Stomach smooth muscle (tissue), 2 donors: Measurements from ENCODE around the gene RNF128.
A peak's percentile ranks its signal among the peaks of the same experiment; 100 is the strongest.

Experiments used
- H3K27ac ChIP-seq: one replicate; pipeline ENCODE4 v1.7.0; 2013; ENCODE audit warnings: mild to moderate bottlenecking, low read length, inconsistent platforms
- H3K27me3 ChIP-seq, 2 donors: one replicate each; pipeline ENCODE4 v1.7.0; 2013; ENCODE audit warnings: low read length in 2 of 2; ENCODE audit not compliant: insufficient read depth in 2 of 2, control insufficient read depth in 1 of 2
- H3K36me3 ChIP-seq, 2 donors: one replicate each; pipeline ENCODE4 v1.7.0; 2013; ENCODE audit warnings: low read length in 2 of 2; ENCODE audit not compliant: control insufficient read depth in 2 of 2, insufficient read depth in 2 of 2
- H3K4me1 ChIP-seq: one replicate; pipeline ENCODE4 v1.7.0; 2013; ENCODE audit warnings: low read length; ENCODE audit not compliant: control insufficient read depth, insufficient read depth
- H3K4me3 ChIP-seq, 2 donors: one replicate each; pipeline ENCODE4 v1.7.0; 2013; ENCODE audit warnings: low read length in 2 of 2
- H3K9ac ChIP-seq, 2 donors: one replicate each; pipeline ENCODE4 v1.7.0; 2013; ENCODE audit warnings: low read length in 2 of 2, mild to moderate bottlenecking in 1 of 2
- H3K9me3 ChIP-seq, 2 donors: one replicate each; pipeline ENCODE4 v1.7.0; 2013; ENCODE audit warnings: low read length in 2 of 2; ENCODE audit not compliant: control insufficient read depth in 2 of 2
- donor health status: healthy.
- donor health status: Pancreatic carcinoma.

RNF128 gene

GRCh38 chrX:106711375-106711774, 15.1 kb upstream of the RNF128 start:
- H3K36me3 ChIP-seq, result no peaks in the 10 kb centered on the region
- H3K9me3 ChIP-seq, result no peaks in the 10 kb centered on the region
- H3K4me1 ChIP-seq, result no peaks in the 10 kb centered on the region
- H3K9ac ChIP-seq, result no peak overlapping the region
- no peak overlapping the region for H3K27ac ChIP-seq
- H3K27me3 ChIP-seq, result peaks cover 0 to 2% of the 10 kb centered on the region in 2 donors
- H3K4me3 ChIP-seq, result no peak overlapping the region

DNA sequence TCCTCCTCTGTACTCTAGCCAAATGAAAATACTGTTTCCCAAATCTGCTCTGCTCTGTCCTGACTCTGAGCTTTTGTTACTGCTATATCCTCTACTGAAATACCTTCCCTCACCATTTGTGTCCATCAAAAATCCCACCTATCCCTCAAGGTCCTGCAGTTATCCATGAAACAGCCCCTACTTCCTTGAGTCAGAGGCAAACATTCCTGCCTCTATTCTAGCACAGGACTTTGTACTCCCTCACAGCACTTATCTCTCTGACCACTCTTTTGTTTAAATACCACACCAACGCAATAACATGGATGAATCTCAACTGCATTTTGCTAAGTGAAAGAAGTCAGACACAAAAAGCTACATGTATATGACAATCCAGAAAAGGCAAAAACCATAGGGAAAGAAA, 10.5 kb upstream of the RNF128 start:
- no peaks in the 10 kb centered on the region for H3K9me3 ChIP-seq
- H3K27ac ChIP-seq, result no peak overlapping the region
- H3K27me3 ChIP-seq, result peaks cover 0 to 5% of the 10 kb centered on the region in 2 donors
- H3K9ac ChIP-seq, result no peak overlapping the region
- H3K36me3 ChIP-seq, result no peaks in the 10 kb centered on the region
- no peaks in the 10 kb centered on the region for H3K4me1 ChIP-seq
- no peak overlapping the region for H3K4me3 ChIP-seq

- Histone ChIP-seq H3K27me3 (peaks cover 0 to 5% of the 10 kb centered on the region in 2 donors), H3K4me3 (no peak overlapping the region), H3K36me3 (no peaks in the 10 kb centered on the region), H3K9ac (no peak overlapping the region), H3K4me1 (no peaks in the 10 kb centered on the region), H3K9me3 (no peaks in the 10 kb centered on the region), H3K27ac (no peak overlapping the region)
Observed at GRCh38 chrX:106716463-106716862, 10.0 kb upstream of the RNF128 start.

DNA sequence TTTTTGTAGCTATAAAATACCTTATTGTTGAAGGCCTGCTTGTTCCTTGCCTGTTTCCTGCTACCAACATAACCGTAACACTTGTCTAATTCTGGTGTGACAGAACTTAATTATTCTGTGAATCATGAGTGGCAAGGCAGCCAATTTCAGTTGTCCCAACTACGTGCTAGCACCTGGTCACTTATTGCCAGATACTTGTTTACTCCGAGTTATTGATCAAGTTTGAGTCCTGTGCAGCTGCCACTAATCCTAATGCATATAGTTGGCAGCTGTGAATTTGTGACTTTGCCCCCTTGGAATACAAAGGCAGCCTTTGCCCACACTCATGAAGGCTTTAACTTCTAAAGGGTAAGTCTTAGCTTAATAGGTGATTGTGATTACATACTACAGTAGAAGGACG, 7.8 kb upstream of the RNF128 start:
- Histone ChIP-seq H3K9ac (no peak overlapping the region), H3K27ac (no peak overlapping the region), H3K4me1 (no peaks in the 10 kb centered on the region), H3K36me3 (no peaks in the 10 kb centered on the region), H3K4me3 (no peak overlapping the region), H3K27me3 (peaks cover under 1 to 9% of the 10 kb centered on the region in 2 donors), H3K9me3 (peaks cover 0 to 5% of the 10 kb centered on the region in 2 donors)

DNA sequence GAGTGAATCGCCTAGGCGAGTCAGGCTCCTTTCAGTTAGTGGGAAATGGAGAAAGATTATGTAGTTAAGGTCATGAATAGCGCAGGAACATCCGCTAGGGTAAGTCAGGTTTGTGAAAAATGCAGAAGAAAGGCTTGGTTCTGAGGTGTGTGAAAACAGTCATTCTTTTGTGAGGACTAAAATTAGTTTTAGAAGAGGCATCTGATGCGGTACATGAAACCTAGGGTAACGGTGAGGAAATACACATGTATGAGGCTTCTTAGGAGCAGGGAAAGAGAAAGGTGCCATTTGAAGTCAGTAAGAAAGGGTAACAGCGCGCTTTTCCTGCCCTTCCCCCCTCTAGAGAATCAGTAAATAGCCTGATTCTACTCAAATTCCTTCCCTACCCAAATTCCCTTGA, 570 bp upstream of the RNF128 start:
- peak overlapping the region; percentile 49 to 65 for H3K4me3 ChIP-seq
- peaks cover 4% of the 10 kb centered on the region for H3K4me1 ChIP-seq
- H3K27me3 ChIP-seq, result peaks cover 15 to 17% of the 10 kb centered on the region in 2 donors
- H3K27ac ChIP-seq, result no peak overlapping the region
- H3K9ac ChIP-seq, result no peak overlapping the region
- H3K36me3 ChIP-seq, result no peaks in the 10 kb centered on the region
- H3K9me3 ChIP-seq, result peaks cover 0 to 5% of the 10 kb centered on the region in 2 donors

DNA sequence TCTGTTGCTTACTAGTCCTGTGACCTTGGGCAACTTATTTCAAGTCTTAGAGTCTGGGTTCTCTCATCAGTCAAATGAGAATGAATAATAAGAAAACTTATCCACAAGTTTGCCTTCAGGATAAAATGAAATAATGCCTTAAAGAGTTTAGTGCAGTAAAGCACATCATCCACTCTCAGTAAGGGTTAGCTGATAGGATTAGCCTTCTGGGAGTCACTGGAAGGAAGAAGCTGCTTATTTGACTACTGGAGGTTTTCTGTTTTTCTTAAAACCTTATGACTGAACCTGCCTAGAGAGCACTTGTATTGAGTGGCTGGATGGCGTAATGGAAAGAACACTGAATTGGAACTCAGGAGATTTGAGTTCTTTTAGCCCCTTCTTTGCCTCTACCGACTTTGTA, 1.8 kb downstream of the RNF128 start:
- H3K4me3 ChIP-seq, result no peak overlapping the region

DNA sequence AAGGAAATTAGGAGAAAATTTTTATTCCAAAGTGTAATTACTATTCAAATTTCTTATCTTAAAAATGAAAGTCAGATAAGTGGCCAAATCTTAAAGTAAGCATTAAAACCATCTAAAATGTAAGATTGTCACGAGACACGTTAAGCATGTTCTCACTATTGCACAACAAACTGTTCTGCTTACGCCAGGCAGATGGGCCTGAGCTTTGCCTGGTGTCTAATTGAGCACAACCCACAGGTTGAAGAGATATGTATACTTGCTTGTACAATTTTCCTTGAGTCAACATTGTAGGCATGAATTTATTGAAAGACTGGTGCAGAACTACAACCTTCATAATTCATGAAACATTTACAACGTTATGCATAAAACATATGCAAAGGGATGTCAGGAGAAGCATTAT, 3.9 kb downstream of the RNF128 start:
- Histone ChIP-seq H3K4me3 (no peak overlapping the region), H3K27ac (no peak overlapping the region), H3K27me3 (peaks cover 10 to 12% of the 10 kb centered on the region in 2 donors)

More for the DNA sequence above, 1.8 kb downstream of the RNF128 start:
- Histone ChIP-seq H3K36me3 (no peaks in the 10 kb centered on the region), H3K4me1 (peaks cover 4% of the 10 kb centered on the region), H3K9ac (no peak overlapping the region), H3K27me3 (peaks cover 11 to 17% of the 10 kb centered on the region in 2 donors), H3K27ac (no peak overlapping the region), H3K9me3 (no peaks in the 10 kb centered on the region)

DNA sequence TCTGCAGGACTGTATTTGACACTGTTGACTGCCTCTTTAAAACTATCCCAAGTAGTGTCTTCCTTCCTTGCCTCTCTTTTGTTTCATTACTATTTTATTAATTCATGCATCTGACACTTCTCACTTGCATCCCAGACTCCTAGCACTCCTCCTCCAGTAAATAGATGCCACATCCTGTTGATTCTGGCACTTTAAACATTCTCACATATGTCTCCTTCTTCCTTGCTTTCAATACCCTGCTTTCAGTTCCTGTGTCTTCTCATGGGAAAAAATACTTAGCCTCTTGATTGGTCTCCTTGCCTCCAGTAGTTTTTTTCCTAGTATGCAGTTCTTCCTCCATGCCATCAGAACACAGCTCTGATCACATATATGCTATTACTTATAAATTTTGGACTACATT, 5.1 kb downstream of the RNF128 start:
- no peak overlapping the region for H3K27ac ChIP-seq
- no peak overlapping the region for H3K9ac ChIP-seq
- H3K9me3 ChIP-seq, result no peaks in the 10 kb centered on the region
- peaks cover 4% of the 10 kb centered on the region for H3K4me1 ChIP-seq
- no peak overlapping the region for H3K4me3 ChIP-seq
- H3K36me3 ChIP-seq, result no peaks in the 10 kb centered on the region
- H3K27me3 ChIP-seq, result peaks cover 5 to 9% of the 10 kb centered on the region in 2 donors

More for the DNA sequence above, 3.9 kb downstream of the RNF128 start:
- Histone ChIP-seq H3K9ac (no peak overlapping the region), H3K9me3 (no peaks in the 10 kb centered on the region), H3K4me1 (peaks cover 4% of the 10 kb centered on the region), H3K36me3 (no peaks in the 10 kb centered on the region)

GRCh38 chrX:106734827-106735226, 8.3 kb downstream of the RNF128 start:
- Histone ChIP-seq H3K9me3 (no peaks in the 10 kb centered on the region), H3K27ac (no peak overlapping the region), H3K27me3 (no peaks in the 10 kb centered on the region), H3K9ac (no peak overlapping the region), H3K4me1 (no peaks in the 10 kb centered on the region), H3K36me3 (no peaks in the 10 kb centered on the region), H3K4me3 (no peak overlapping the region)

- H3K4me1 ChIP-seq, result no peaks in the 10 kb centered on the region
- no peak overlapping the region for H3K4me3 ChIP-seq
- H3K9me3 ChIP-seq, result no peaks in the 10 kb centered on the region
- no peak overlapping the region for H3K9ac ChIP-seq
- H3K27ac ChIP-seq, result no peak overlapping the region
- H3K27me3 ChIP-seq, result peaks cover 0 to 3% of the 10 kb centered on the region in 2 donors
- H3K36me3 ChIP-seq, result no peaks in the 10 kb centered on the region
Observed at GRCh38 chrX:106740193-106740780, 13.8 kb downstream of the RNF128 start.

- Histone ChIP-seq H3K4me3 (no peak overlapping the region), H3K36me3 (no peaks in the 10 kb centered on the region), H3K27ac (no peak overlapping the region), H3K4me1 (no peaks in the 10 kb centered on the region), H3K27me3 (peaks cover 0 to 3% of the 10 kb centered on the region in 2 donors), H3K9me3 (no peaks in the 10 kb centered on the region), H3K9ac (no peak overlapping the region)
Observed at GRCh38 chrX:106742193-106742592, 15.7 kb downstream of the RNF128 start.
